Upper lobe of left lung (tissue), 6 donors: ENCODE measurements around the gene HOXA7. TPM values are rescaled to one million over a fixed set of nuclear protein-coding genes. Genes with fewer than 3 reads are reported as not detected.
A peak's percentile ranks its signal among the peaks of the same experiment; 100 is the strongest.

Experiments
- ATAC-seq, 2 donors: fragments of 200-7000 bp; cut with Tn5 transposase; one replicate each; pipeline ENCODE4 v1.9.1; 2022; ENCODE audit warnings: mild to moderate bottlenecking in 2 of 2, moderate library complexity in 2 of 2; ENCODE audit not compliant: low FRiP score in 2 of 2
- DNase-seq, 2 donors: peaks; one replicate each; pipeline ENCODE4 v3.0.0-alpha.2; 2019 to 2020
- H3K27ac ChIP-seq, 4 donors: fragments of 200-600 bp; sonication (generic); one replicate each; pipeline ENCODE4 v1.5.1; 2016 to 2019
- H3K27me3 ChIP-seq, 4 donors: fragments of 200-600 bp; sonication (generic); one replicate each; pipeline ENCODE4 v1.5.1; 2017 to 2019
- H3K36me3 ChIP-seq, 4 donors: fragments of 200-600 bp; sonication (generic); one replicate each; pipeline ENCODE4 v1.5.1; 2016 to 2019
- H3K4me1 ChIP-seq, 4 donors: fragments of 200-600 bp; sonication (generic); one replicate each; pipeline ENCODE4 v1.5.1; 2018 to 2019
- H3K4me3 ChIP-seq, 4 donors: fragments of 200-600 bp; sonication (generic); one replicate each; pipeline ENCODE4 v1.5.1; 2017 to 2019; ENCODE audit warnings: mild to moderate bottlenecking in 2 of 4, moderate library complexity in 1 of 4
- H3K9me3 ChIP-seq, 4 donors: fragments of 200-600 bp; sonication (generic); one replicate each; pipeline ENCODE4 v1.5.1; 2018 to 2019
- CTCF ChIP-seq, 6 experiments: fragments of 450-650 bp in 4 of 6; fragments of 200-600 bp in 2 of 6; sonication (generic) in 2 of 6; IDR thresholded peaks; one replicate each; pipeline ENCODE4 v1.5.1; 2016 to 2019; ENCODE audit warnings: antibody characterized with exemption in 6 of 6
- POLR2A ChIP-seq, 4 donors: fragments of 450-650 bp; IDR thresholded peaks; one replicate each; pipeline ENCODE4 v1.5.1; 2016 to 2017; ENCODE audit warnings: antibody characterized with exemption in 4 of 4, mild to moderate bottlenecking in 2 of 4
- WGBS, 2 donors: methylation state at CpG; one replicate each; pipeline ENCODE4 v1.1.5; 2017 to 2018; 5-methylcytosine and 5-hydroxymethylcytosine counted together
- small RNA-seq, 4 donors: library from RNA; depleted of rRNA; stranded (forward); fragments of <200 nt; gene quantifications; one replicate each; pipeline ENCODE3, GENCODE V24; 2016
- total RNA-seq, 6 donors: library from RNA; depleted of rRNA in 4 of 6; stranded (reverse); fragments of >200 nt in 4 of 6; gene quantifications; one replicate each; pipeline versions ENCODE4 v1.1.0 to v1.2.1, GENCODE V29; 2016 to 2021
- donor health status: DM: no; HTN: no; CAD: no; lungs with moderate emphysema.
- donor health status: DM: no; HTN: yes; CAD: no; lungs with severe emphysema.

HOXA7 gene
- total RNA-seq, 6 donors from 2014 or later, result 0.46 to 3.3 (median 2.5) TPM; not detected in 2

- Histone ChIP-seq H3K27ac (peak overlapping the region; percentile 89 to 95 (median 94)), H3K36me3 (no peaks in the 10 kb centered on the region), H3K4me3 (peak overlapping the region in 1 of 4 donors; percentile 49), H3K27me3 (peaks cover 0 to 18% (median 7%) of the 10 kb centered on the region in 4 donors), H3K4me1 (peaks cover 5 to 36% (median 28%) of the 10 kb centered on the region in 4 donors), H3K9me3 (no peaks in the 10 kb centered on the region)
- DNase-seq (no peak), ATAC-seq (no peak)
- TF ChIP-seq POLR2A (IDR thresholded peaks at IDR 0.05) (no peak), CTCF (IDR thresholded peaks at IDR 0.05) (no peak)
- WGBS, 2 donors, result 66 to 70% methylated on average over 13 of the region's 13 CpGs
Observed at GRCh38 chr7:27105301-27106031, 51.0 kb downstream of the HOXA7 start.

- peak overlapping the region; percentile 89 to 95 (median 94) for H3K27ac ChIP-seq
- WGBS, 2 donors, result 47 to 59% methylated on average over 13 of the region's 13 CpGs
- peaks cover 0 to 18% (median 7%) of the 10 kb centered on the region in 4 donors for H3K27me3 ChIP-seq
Observed at GRCh38 chr7:27104341-27105058, 52.0 kb downstream of the HOXA7 start.

More at GRCh38 chr7:27104341-27105058, 52.0 kb downstream of the HOXA7 start:
- Histone ChIP-seq H3K9me3 (no peaks in the 10 kb centered on the region), H3K36me3 (no peaks in the 10 kb centered on the region), H3K4me1 (peaks cover 5 to 31% (median 23%) of the 10 kb centered on the region in 4 donors), H3K4me3 (no peak overlapping the region)
- ATAC-seq (no peak), DNase-seq (no peak)
- TF ChIP-seq CTCF (IDR thresholded peaks at IDR 0.05), result no peak

Small RNA genes within 50 kb of the gene (small RNA-seq; reads per million reads assigned to genes)
- gene AC004080.5 (0 reads per million in 4 donors), gene RF02140 (0 reads per million in 4 donors), gene RF02141 (0 reads per million in 4 donors)

Other genes starting within 250 kb of the HOXA7 start
- gene HOXA1, start 60.7 kb downstream of the HOXA7 start, total RNA-seq, result 1 to 10 TPM in 1 of 6 donors, under 1 TPM in 2, not detected in 3; 0.46 to 2.1 (median 0.64) TPM
- 1 to 10 TPM in 2 of 6 donors, under 1 TPM in 3, not detected in 1; 0.30 to 3.0 (median 0.86) TPM for gene HOXA2, start 54.0 kb downstream of the HOXA7 start, total RNA-seq
- 10 to 100 TPM in 1 of 6 donors, 1 to 10 TPM in 5; 1.5 to 10.5 (median 6.2) TPM for gene HOXA4, start 25.9 kb downstream of the HOXA7 start, total RNA-seq
- gene HOXA5, start 13.0 kb downstream of the HOXA7 start, total RNA-seq, result 10 to 100 TPM in 5 of 6 donors, 1 to 10 TPM in 1; 7.8 to 79.9 (median 16.9) TPM
- gene HOXA6, start 8.9 kb downstream of the HOXA7 start, total RNA-seq, result 1 to 10 TPM in 4 of 6 donors, under 1 TPM in 1, not detected in 1; 0.61 to 8.4 (median 4.0) TPM
- gene HOXA3, start 4.1 kb downstream of the HOXA7 start, total RNA-seq, result 10 to 100 TPM in 1 of 6 donors, 1 to 10 TPM in 3, under 1 TPM in 2; 0.20 to 11.4 (median 3.5) TPM
- gene HOXA9, start 8.9 kb upstream of the HOXA7 start, total RNA-seq, result 1 to 10 TPM in 2 of 6 donors, under 1 TPM in 3, not detected in 1; 0.30 to 6.1 (median 0.49) TPM
- under 1 TPM in 2 of 6 donors, not detected in 4; 0.15 to 0.24 TPM for gene HOXA10, start 17.6 kb upstream of the HOXA7 start, total RNA-seq
- gene HOXA11, start 28.6 kb upstream of the HOXA7 start, total RNA-seq, result not detected
- not detected for gene HOXA13, start 43.4 kb upstream of the HOXA7 start, total RNA-seq
- gene EVX1, start 86.1 kb upstream of the HOXA7 start, total RNA-seq, result not detected